Common myeloid progenitor, CD34-positive (primary cell): Measurements from ENCODE around the gene DENND6B. TPM values are rescaled to one million over a fixed set of nuclear protein-coding genes. Genes with fewer than 3 reads are reported as not detected.
A peak's percentile ranks its signal among the peaks of the same experiment; 100 is the strongest.
"Not testable (repeated sequence)": the region's sequence is repeated elsewhere in the genome, so short reads cannot be mapped to it uniquely, and the experiment has no call there.

Source experiments
- CTCF ChIA-PET: fragments of 350-600 bp; sonication (Branson Sonifier 250); formaldehyde crosslinking; loops from one replicate; lab custom pipeline; 2021; ENCODE audit warnings: antibody characterized with exemption; lab: Charles Lee
- POLR2A ChIA-PET: fragments of 350-600 bp; sonication (Branson Sonifier 250); formaldehyde crosslinking; loops from one replicate; lab custom pipeline; 2021; ENCODE audit warnings: antibody characterized with exemption; lab: Charles Lee
- DNase-seq, 3 donors: peaks; one replicate each; pipeline versions ENCODE4 v3.0.0 to v3.0.0-alpha.2; 2013
- H3K27ac ChIP-seq, 2 experiments: 1 replicate in 1 of 2; 2 replicates in 1 of 2; pipeline ENCODE4 v1.7.0; 2013; ENCODE audit warnings: inconsistent platforms in 2 of 2, low read length in 2 of 2, mild to moderate bottlenecking in 2 of 2, low read depth in 1 of 2, moderate library complexity in 1 of 2; ENCODE audit not compliant: severe bottlenecking in 2 of 2, insufficient read depth in 1 of 2, poor library complexity in 1 of 2
- H3K27me3 ChIP-seq, 5 experiments: replicated peaks in 2 of 5; 1 replicate in 3 of 5; 2 replicates in 2 of 5; pipeline versions ENCODE4 v1.6.1 to v1.7.0; 2013; ENCODE audit warnings: low read length in 4 of 5, mild to moderate bottlenecking in 2 of 5, moderate library complexity in 2 of 5, inconsistent platforms in 1 of 5; ENCODE audit not compliant: insufficient read depth in 5 of 5, control insufficient read depth in 4 of 5
- H3K36me3 ChIP-seq, 4 experiments: 1 replicate in 2 of 4; 2 replicates in 2 of 4; pipeline versions ENCODE4 v1.6.1 to v1.7.0; 2013; ENCODE audit warnings: low read length in 3 of 4, control low read depth in 1 of 4, mild to moderate bottlenecking in 1 of 4; ENCODE audit not compliant: control insufficient read depth in 4 of 4, insufficient read depth in 4 of 4
- H3K4me1 ChIP-seq, 4 experiments: 1 replicate in 3 of 4; 2 replicates in 1 of 4; pipeline versions ENCODE4 v1.6.1 to v1.7.1; 2013; ENCODE audit warnings: low read length in 3 of 4, mild to moderate bottlenecking in 3 of 4, control low read depth in 1 of 4, inconsistent platforms in 1 of 4, moderate library complexity in 1 of 4; ENCODE audit not compliant: control insufficient read depth in 4 of 4, insufficient read depth in 4 of 4; ENCODE audit errors: control extremely low read depth in 1 of 4
- H3K4me3 ChIP-seq, 7 experiments: 1 replicate in 4 of 7; 2 replicates in 3 of 7; pipeline versions ENCODE4 v1.5.1 to v1.7.0; 2013; ENCODE audit warnings: mild to moderate bottlenecking in 7 of 7, low read length in 6 of 7, moderate library complexity in 6 of 7, inconsistent platforms in 2 of 7, low read depth in 2 of 7, control low read depth in 1 of 7; ENCODE audit not compliant: insufficient read depth in 4 of 7, control insufficient read depth in 1 of 7; ENCODE audit errors: extremely low read depth in 1 of 7
- H3K9me3 ChIP-seq, 5 experiments: 1 replicate in 4 of 5; 2 replicates in 1 of 5; pipeline versions ENCODE4 v1.6.1 to v1.7.1; 2013; ENCODE audit warnings: low read length in 4 of 5, mild to moderate bottlenecking in 2 of 5, inconsistent platforms in 1 of 5, low read depth in 1 of 5, moderate library complexity in 1 of 5; ENCODE audit not compliant: control insufficient read depth in 4 of 5, insufficient read depth in 2 of 5; ENCODE audit errors: control extremely low read depth in 1 of 5
- WGBS: methylation state at CpG from one replicate; pipeline ENCODE4 v1.1.5; 2013; ENCODE audit not compliant: insufficient coverage; 5-methylcytosine and 5-hydroxymethylcytosine counted together
- polyA plus RNA-seq: library from polyadenylated mRNA; unstranded; fragments of 120-200 nt; gene quantifications from one replicate; pipeline ENCODE4 v1.2.1, GENCODE V29; 2013

DENND6B gene, protein sequence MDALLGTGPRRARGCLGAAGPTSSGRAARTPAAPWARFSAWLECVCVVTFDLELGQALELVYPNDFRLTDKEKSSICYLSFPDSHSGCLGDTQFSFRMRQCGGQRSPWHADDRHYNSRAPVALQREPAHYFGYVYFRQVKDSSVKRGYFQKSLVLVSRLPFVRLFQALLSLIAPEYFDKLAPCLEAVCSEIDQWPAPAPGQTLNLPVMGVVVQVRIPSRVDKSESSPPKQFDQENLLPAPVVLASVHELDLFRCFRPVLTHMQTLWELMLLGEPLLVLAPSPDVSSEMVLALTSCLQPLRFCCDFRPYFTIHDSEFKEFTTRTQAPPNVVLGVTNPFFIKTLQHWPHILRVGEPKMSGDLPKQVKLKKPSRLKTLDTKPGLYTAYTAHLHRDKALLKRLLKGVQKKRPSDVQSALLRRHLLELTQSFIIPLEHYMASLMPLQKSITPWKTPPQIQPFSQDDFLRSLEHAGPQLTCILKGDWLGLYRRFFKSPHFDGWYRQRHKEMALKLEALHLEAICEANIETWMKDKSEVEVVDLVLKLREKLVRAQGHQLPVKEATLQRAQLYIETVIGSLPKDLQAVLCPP
- polyA plus RNA-seq: 10.4 TPM

DNA sequence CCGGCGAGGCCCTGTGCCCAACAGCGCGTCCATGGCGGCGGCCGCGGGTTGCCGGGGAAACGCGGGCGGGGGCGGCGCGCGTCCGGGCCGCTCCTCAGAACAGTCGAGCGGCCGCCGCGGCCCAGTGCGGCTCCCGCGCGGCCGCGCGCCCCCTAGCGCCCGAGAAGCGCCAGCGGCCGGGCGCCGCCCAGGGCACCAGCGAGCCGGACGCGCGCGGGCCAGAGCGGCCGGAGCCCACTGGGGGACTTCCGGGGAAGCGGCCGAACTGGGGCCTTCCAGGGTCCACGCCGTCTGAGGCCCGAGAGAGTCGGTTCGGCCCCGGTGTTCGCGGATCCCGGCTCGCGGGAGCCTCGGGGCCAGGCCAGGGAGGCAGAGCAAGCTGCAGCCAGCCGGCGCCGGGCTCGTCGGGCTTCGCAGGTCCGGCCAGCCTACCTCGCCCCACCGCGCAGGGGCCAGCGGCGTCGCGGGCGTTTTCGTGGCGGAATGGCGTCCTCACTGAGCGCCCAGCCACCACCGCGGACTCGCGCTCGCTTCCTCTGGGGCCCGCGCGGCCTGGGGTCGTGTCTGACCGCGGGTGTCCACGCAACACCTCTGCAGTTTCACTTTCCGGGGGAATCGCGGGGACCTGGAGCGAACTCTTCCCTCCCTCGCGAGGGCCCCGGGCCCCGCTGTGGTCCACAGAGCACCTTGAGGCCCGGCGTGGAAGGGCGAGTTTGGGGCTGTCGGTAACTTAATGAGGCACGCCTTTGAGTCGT is at the start of gene DENND6B:
Gene DENND6B (minus strand): TSS at position 57 of the 755 bp plus-strand sequence. CDS start 24 bp downstream, at position 33.
- CTCF ChIA-PET: interaction anchor here (0.8 to 10.9 kb wide), 12 partner anchors 12 to 75 kb away, joined by 3 to 120 read pairs (median 8); partner anchors contain the start of gene PLXNB2
- DNase-seq: peak; percentile 67 to 76 (median 72)
- Histone ChIP-seq H3K4me1 (peaks cover 0 to 17% (median 15%) of the 10 kb centered on the region in 4 experiments), H3K9me3 (no peaks in the 10 kb centered on the region), H3K36me3 (no peaks in the 10 kb centered on the region), H3K27me3 (peaks cover 0 to 6% (median 0%) of the 10 kb centered on the region in 5 experiments), H3K4me3 (peak within 1 kb of the TSS; percentile 58 to 83 (median 71)), H3K27ac (peak within 1 kb of the TSS in 1 of 2 experiments; percentile 82)
- WGBS: under 1% methylated on average over 81 of the region's 105 CpGs
- POLR2A ChIA-PET: interaction anchor here (1.4 to 4.2 kb wide), 4 partner anchors 13 to 35 kb away, joined by 3 to 17 read pairs (median 5); no protein-coding TSS in a partner anchor

DNA sequence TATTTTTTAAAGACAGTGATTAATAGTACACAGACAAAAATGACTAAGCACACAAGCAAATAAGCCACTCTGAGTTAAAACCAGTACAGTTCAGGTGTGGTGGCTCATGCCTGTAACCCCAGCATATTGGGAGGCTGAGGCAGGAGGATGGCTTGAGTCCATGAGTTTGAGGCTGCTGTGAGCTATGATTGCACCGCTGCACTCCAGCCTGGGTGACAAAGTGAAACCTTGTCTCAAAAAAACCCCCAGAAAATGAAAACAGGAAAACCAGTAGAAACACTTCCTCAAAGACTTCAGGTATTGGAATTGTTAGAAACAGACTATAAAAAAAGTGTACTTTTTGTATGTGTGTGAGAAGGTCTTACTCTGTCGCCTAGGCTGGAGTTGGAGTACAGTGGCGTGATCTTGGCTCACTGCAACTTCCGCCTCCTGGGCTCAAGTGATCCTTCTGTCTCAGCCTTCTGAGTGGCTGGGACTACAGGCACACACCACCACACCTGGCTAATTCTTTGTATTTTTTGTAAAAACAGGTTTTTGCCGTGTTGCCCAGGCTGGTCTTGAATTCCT is 49.4 kb upstream of the DENND6B start:
- Histone ChIP-seq H3K9me3 (peaks cover 0 to 2% (median 0%) of the 10 kb centered on the region in 5 experiments), H3K27ac (peak overlapping the region; percentile 36 to 75), H3K36me3 (peaks cover 2 to 39% (median 24%) of the 10 kb centered on the region in 4 experiments), H3K4me3 (peak overlapping the region in 4 of 7 experiments; percentile 19 to 61 (median 34)), H3K4me1 (peaks cover 0 to 18% (median 14%) of the 10 kb centered on the region in 4 experiments), H3K27me3 (no peaks in the 10 kb centered on the region)
- ChIA-PET CTCF (interaction anchor here (1.0 to 2.5 kb wide), 2 partner anchors 10 to 25 kb away, joined by 3 to 13 read pairs; no protein-coding TSS in a partner anchor), POLR2A (no interaction called here)
- DNase-seq: peak; percentile 32 to 72 (median 69)
- 13% methylated on average over 3 of the region's 5 CpGs for WGBS

DNA sequence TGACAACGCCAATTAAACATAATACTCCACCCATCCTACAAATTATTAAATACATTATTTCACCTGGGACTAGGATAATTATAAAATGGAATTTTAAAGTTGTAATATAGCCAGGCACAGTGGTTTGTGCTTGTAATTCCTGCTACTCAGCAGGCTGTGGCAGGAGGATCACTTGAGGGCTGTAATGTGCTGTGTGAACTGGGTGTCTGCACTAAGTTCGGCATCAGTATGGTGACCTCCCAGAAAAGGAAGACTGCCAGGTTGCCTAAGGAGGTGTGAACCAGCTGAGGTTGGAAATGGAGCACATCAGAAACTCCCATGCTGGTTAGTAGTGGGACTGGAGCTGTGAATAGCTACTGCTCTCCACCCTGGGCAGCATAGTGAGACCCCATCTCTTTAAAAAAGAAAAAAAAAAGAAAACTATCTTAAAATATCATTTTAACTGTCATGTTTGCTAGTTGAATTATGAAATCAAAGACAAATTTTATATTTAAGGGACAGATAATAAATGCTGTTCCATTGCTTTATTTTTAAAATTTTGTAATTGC is 44.4 kb upstream of the DENND6B start:
- ChIA-PET POLR2A (no interaction called here), CTCF (interaction anchor here (0.6 to 1.8 kb wide), 5 partner anchors 8 to 145 kb away, joined by 3 to 6 read pairs (median 3); partner anchors contain the start of gene HDAC10)
- Histone ChIP-seq H3K36me3 (peaks cover 2 to 29% (median 18%) of the 10 kb centered on the region in 4 experiments), H3K4me1 (peaks cover 0 to 14% (median 10%) of the 10 kb centered on the region in 4 experiments), H3K9me3 (no peaks in the 10 kb centered on the region), H3K27ac (no peak overlapping the region), H3K27me3 (no peaks in the 10 kb centered on the region), H3K4me3 (no peak overlapping the region)
- no peak for DNase-seq
- WGBS: no CpG with 5 or more reads among the region's 2 CpGs

GRCh38 chr22:50367778-50368500 is 41.1 kb upstream of the DENND6B start:
- no peaks in the 10 kb centered on the region for H3K4me1 ChIP-seq
- no peak overlapping the region for H3K27ac ChIP-seq
- ChIA-PET CTCF (interaction anchor here (1.1 to 2.5 kb wide), 6 partner anchors 15 to 117 kb away, joined by 3 to 8 read pairs (median 4); partner anchors contain the start of gene HDAC10), POLR2A (no interaction called here)
- H3K36me3 ChIP-seq: peaks cover 2 to 18% (median 12%) of the 10 kb centered on the region in 4 experiments
- H3K27me3 ChIP-seq: no peaks in the 10 kb centered on the region
- 97% methylated on average over 24 of the region's 27 CpGs for WGBS
- no peak for DNase-seq
- no peaks in the 10 kb centered on the region for H3K9me3 ChIP-seq
- no peak overlapping the region for H3K4me3 ChIP-seq

DNA sequence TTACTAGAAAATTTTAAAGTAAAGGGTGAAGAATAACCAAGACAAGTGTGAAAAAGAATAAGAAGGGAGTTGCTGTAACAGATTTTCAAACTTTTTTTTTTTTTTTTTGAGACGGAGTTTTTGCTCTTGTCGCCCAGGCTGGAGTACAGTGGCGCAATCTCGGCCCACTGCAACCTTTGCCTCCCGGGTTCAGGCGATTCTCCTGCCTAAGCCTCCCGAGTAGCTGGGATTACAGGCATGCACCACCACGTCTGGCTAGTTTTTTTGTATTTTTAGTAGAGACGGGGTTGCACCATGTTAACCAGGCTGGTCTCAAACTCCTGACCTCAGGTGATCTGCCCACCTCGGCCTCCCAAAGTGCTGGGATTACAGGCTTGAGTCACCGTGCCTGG is 37.0 kb upstream of the DENND6B start:
- ChIA-PET CTCF (interaction anchor here (1.2 to 1.6 kb wide), 2 partner anchors 21 to 113 kb away, joined by 3 read pairs; partner anchors contain the start of gene HDAC10), POLR2A (interaction anchor here (0.5 kb wide), 1 partner anchor 8 kb away, joined by 3 read pairs; no protein-coding TSS in a partner anchor)
- H3K9me3 ChIP-seq, H3K27me3 ChIP-seq, DNase-seq, H3K27ac ChIP-seq, H3K4me3 ChIP-seq: not testable (repeated sequence)
- peaks cover 2 to 33% (median 19%) of the 10 kb centered on the region in 4 experiments for H3K36me3 ChIP-seq
- peaks cover 0 to 13% (median 4%) of the 10 kb centered on the region in 4 experiments for H3K4me1 ChIP-seq
- 97% methylated on average over 10 of the region's 11 CpGs for WGBS
